ENCODE measurements around the gene NLRP9.
"Not testable (repeated sequence)": the region's sequence is repeated elsewhere in the genome, so short reads cannot be mapped to it uniquely, and the experiment has no call there.

NLRP9 gene

GRCh38 chr19:55738302-55738701 is at the start of gene NLRP9:
Gene NLRP9 (minus strand): TSS chr19:55738402. CDS start chr19:55738374, 28 bp downstream.
- Histone ChIP-seq H3K36me3 (no peaks in the 10 kb centered on the region), H3K4me1 (no peaks in the 10 kb centered on the region), H3K4me3 (no peak within 1 kb of the TSS), H3K9me3 (no peaks in the 10 kb centered on the region), H3K27me3 (no peaks in the 10 kb centered on the region), H3K27ac (no peak within 1 kb of the TSS)
- no peak for TF ChIP-seq CTCF (IDR thresholded peaks at IDR 0.05)
- DNase-seq = no peak
- intact Hi-C loops (cut with DNase I; ENCODE audit: low total_unique reads) = no loop called here

- TF ChIP-seq CTCF (IDR thresholded peaks at IDR 0.05) = no peak
- intact Hi-C loops (cut with DNase I; ENCODE audit: low total_unique reads) = no loop called here
- DNase-seq = no peak
- Histone ChIP-seq H3K9me3 (no peaks in the 10 kb centered on the region), H3K27me3 (no peaks in the 10 kb centered on the region), H3K27ac (no peak overlapping the region), H3K4me3 (no peak overlapping the region), H3K4me1 (no peaks in the 10 kb centered on the region), H3K36me3 (no peaks in the 10 kb centered on the region)
Measured at GRCh38 chr19:55781112-55781511, 42.9 kb upstream of the NLRP9 start.

- no peak for DNase-seq
- no peaks in the 10 kb centered on the region for H3K4me1 ChIP-seq
- H3K9me3 ChIP-seq = no peaks in the 10 kb centered on the region
- H3K27me3 ChIP-seq = no peaks in the 10 kb centered on the region
- no peak for TF ChIP-seq CTCF (IDR thresholded peaks at IDR 0.05)
- intact Hi-C loops (cut with DNase I; ENCODE audit: low total_unique reads) = no loop called here
- H3K36me3 ChIP-seq = no peaks in the 10 kb centered on the region
- H3K4me3 ChIP-seq = no peak overlapping the region
- H3K27ac ChIP-seq = no peak overlapping the region
Measured at GRCh38 chr19:55778331-55778730, 40.1 kb upstream of the NLRP9 start.

- H3K4me1 ChIP-seq = no peaks in the 10 kb centered on the region
- TF ChIP-seq CTCF (IDR thresholded peaks at IDR 0.05) = no peak
- no peaks in the 10 kb centered on the region for H3K9me3 ChIP-seq
- no peak for DNase-seq
- intact Hi-C loops (cut with DNase I; ENCODE audit: low total_unique reads) = no loop called here
- no peak overlapping the region for H3K27ac ChIP-seq
- no peak overlapping the region for H3K4me3 ChIP-seq
- no peaks in the 10 kb centered on the region for H3K36me3 ChIP-seq
- no peaks in the 10 kb centered on the region for H3K27me3 ChIP-seq
Measured at GRCh38 chr19:55777528-55777927, 39.3 kb upstream of the NLRP9 start.

- H3K27ac ChIP-seq; intact Hi-C loops (cut with DNase I; ENCODE audit: low total_unique reads); H3K9me3 ChIP-seq; H3K4me1 ChIP-seq; H3K36me3 ChIP-seq; DNase-seq; H3K27me3 ChIP-seq; H3K4me3 ChIP-seq: not testable (repeated sequence)
Measured at GRCh38 chr19:55769632-55770031, 31.4 kb upstream of the NLRP9 start.

GRCh38 chr19:55768818-55769217 is 30.6 kb upstream of the NLRP9 start, which contains the start of gene RFPL4AL1:
Gene RFPL4AL1 (plus strand): TSS chr19:55769118. CDS start chr19:55771805, 2,687 bp downstream.
- H3K27me3 ChIP-seq; H3K9me3 ChIP-seq; H3K27ac ChIP-seq; H3K4me3 ChIP-seq; H3K36me3 ChIP-seq; H3K4me1 ChIP-seq; intact Hi-C loops (cut with DNase I; ENCODE audit: low total_unique reads); DNase-seq: not testable (repeated sequence)

GRCh38 chr19:55766466-55766865 is 28.3 kb upstream of the NLRP9 start:
- no peak for DNase-seq
- Histone ChIP-seq H3K4me1 (no peaks in the 10 kb centered on the region), H3K27ac (no peak overlapping the region), H3K9me3 (peaks cover 0 to 4% (median 0%) of the 10 kb centered on the region in 3 donors), H3K4me3 (no peak overlapping the region), H3K36me3 (no peaks in the 10 kb centered on the region), H3K27me3 (no peaks in the 10 kb centered on the region)
- intact Hi-C loops (cut with DNase I; ENCODE audit: low total_unique reads) = no loop called here
- no peak for TF ChIP-seq CTCF (IDR thresholded peaks at IDR 0.05)

- DNase-seq; H3K9me3 ChIP-seq; H3K4me1 ChIP-seq; H3K36me3 ChIP-seq; H3K27ac ChIP-seq; H3K27me3 ChIP-seq; intact Hi-C loops (cut with DNase I; ENCODE audit: low total_unique reads); H3K4me3 ChIP-seq: not testable (repeated sequence)
Measured at GRCh38 chr19:55758797-55759196, 20.6 kb upstream of the NLRP9 start, which contains the start of gene RFPL4A. Gene RFPL4A (plus strand): TSS chr19:55759097. CDS start chr19:55761801, 2,704 bp downstream.

GRCh38 chr19:55756808-55757207 is 18.6 kb upstream of the NLRP9 start:
- H3K27me3 ChIP-seq; intact Hi-C loops (cut with DNase I; ENCODE audit: low total_unique reads): not testable (repeated sequence)

More at GRCh38 chr19:55756808-55757207, 18.6 kb upstream of the NLRP9 start:
- not testable (repeated sequence) for DNase-seq, H3K9me3 ChIP-seq, H3K27ac ChIP-seq, H3K36me3 ChIP-seq, H3K4me3 ChIP-seq, H3K4me1 ChIP-seq

All from tibial artery (tissue), 4 donors.